ENCODE measurements around the gene INKA1.

DNA sequence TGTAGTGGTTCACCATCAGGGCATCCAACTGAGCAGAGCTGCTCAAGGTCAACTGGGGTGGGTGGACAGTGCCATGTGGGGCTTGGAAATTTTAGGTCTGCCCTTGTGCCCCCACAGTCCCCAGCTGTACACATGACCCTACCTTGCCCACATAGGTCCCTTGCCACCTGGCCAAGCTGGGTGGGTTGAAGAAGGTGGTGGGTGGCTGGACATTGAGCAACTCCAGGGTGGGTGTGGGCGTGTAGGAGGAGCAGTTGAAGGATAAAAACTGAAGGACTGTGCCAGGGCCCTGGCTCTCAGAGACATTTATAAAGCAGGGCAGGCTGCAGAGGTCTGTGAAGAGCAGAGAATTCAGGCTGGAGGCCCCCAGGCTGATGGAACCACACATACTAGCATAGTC lies 4.0 kb upstream of the INKA1 start:
- no peak for TF ChIP-seq CTCF (IDR thresholded peaks at IDR 0.05)
- TF ChIP-seq POLR2A (IDR thresholded peaks at IDR 0.05): no peak
